UCSD-AML1 (cell line): ENCODE results near the gene TBC1D22A.
A peak's percentile ranks its signal among the peaks of the same experiment; 100 is the strongest.

Experiments used
- DNase-seq: peaks from one replicate; lab custom pipeline; 2025; ENCODE audit not compliant: unreplicated experiment; lab: John Stamatoyannopoulos, UW

Gene TBC1D22A

GRCh38 chr22:46752988-46753310 lies 9.5 kb upstream of the TBC1D22A start:
- DNase-seq = no peak

- no peak for DNase-seq
Measured at GRCh38 chr22:46753360-46753759, 9.1 kb upstream of the TBC1D22A start.

- no peak for DNase-seq
Measured at GRCh38 chr22:46753761-46754109, 8.7 kb upstream of the TBC1D22A start.

GRCh38 chr22:46754110-46754799 lies 8.2 kb upstream of the TBC1D22A start:
- DNase-seq = peak; percentile 81

GRCh38 chr22:46754826-46755225 lies 7.6 kb upstream of the TBC1D22A start:
- no peak for DNase-seq

- no peak for DNase-seq
Measured at GRCh38 chr22:46755525-46755924, 6.9 kb upstream of the TBC1D22A start.

GRCh38 chr22:46756097-46756496 lies 6.4 kb upstream of the TBC1D22A start:
- no peak for DNase-seq

- DNase-seq = no peak
Measured at GRCh38 chr22:46757104-46757503, 5.3 kb upstream of the TBC1D22A start.

GRCh38 chr22:46758121-46758520 lies 4.3 kb upstream of the TBC1D22A start:
- DNase-seq = no peak

- peak; percentile 42 for DNase-seq
Measured at GRCh38 chr22:46758867-46759290, 3.6 kb upstream of the TBC1D22A start.

- DNase-seq = no peak
Measured at GRCh38 chr22:46761017-46761416, 1.4 kb upstream of the TBC1D22A start.

- no peak for DNase-seq
Measured at GRCh38 chr22:46761539-46762237, 762 bp upstream of the TBC1D22A start.

- peak; percentile 61 for DNase-seq
Measured at GRCh38 chr22:46763051-46763705, 728 bp downstream of the TBC1D22A start.

GRCh38 chr22:46764140-46764680 lies 1.8 kb downstream of the TBC1D22A start:
- DNase-seq = no peak

- DNase-seq = no peak
Measured at GRCh38 chr22:46764779-46765485, 2.5 kb downstream of the TBC1D22A start.

GRCh38 chr22:46766611-46767010 lies 4.2 kb downstream of the TBC1D22A start:
- no peak for DNase-seq

GRCh38 chr22:46767249-46767985 lies 5.0 kb downstream of the TBC1D22A start:
- no peak for DNase-seq

GRCh38 chr22:46769191-46769675 lies 6.8 kb downstream of the TBC1D22A start:
- no peak for DNase-seq

- no peak for DNase-seq
Measured at GRCh38 chr22:46769706-46770105, 7.3 kb downstream of the TBC1D22A start.

- no peak for DNase-seq
Measured at GRCh38 chr22:46770151-46770641, 7.7 kb downstream of the TBC1D22A start.
